ENCODE data around the gene TPI1.

GRCh38 chr12:6849427-6849826 lies 17.9 kb upstream of the TPI1 start:
- TF ChIP-seq CTCF (IDR thresholded peaks at IDR 0.05 in 8 of 11, conservative IDR thresholded peaks at IDR 0.05 in 3 of 11) (no peak), POLR2A (IDR thresholded peaks at IDR 0.05) (no peak)
